IPS DF 6.9 (cell line): ENCODE data around the gene ETFA.

ENCODE experiments used
- DNase-seq: peaks from one replicate; pipeline ENCODE4 v3.0.0-alpha.2; 2013; ENCODE audit warnings: low read depth, low spot score
- H3K27ac ChIP-seq: one replicate; pipeline ENCODE4 v1.5.1; 2013; ENCODE audit warnings: low read length, control low read depth
- H3K27me3 ChIP-seq: 2 replicates; pipeline ENCODE4 v1.6.1; 2013; ENCODE audit warnings: mild to moderate bottlenecking, low read length; ENCODE audit not compliant: control insufficient read depth, insufficient read depth
- H3K36me3 ChIP-seq: 2 replicates; pipeline ENCODE4 v1.6.1; 2013; ENCODE audit warnings: low read length; ENCODE audit not compliant: control insufficient read depth, insufficient read depth
- H3K4me1 ChIP-seq: 2 replicates; pipeline ENCODE4 v1.6.1; 2013; ENCODE audit warnings: low read length; ENCODE audit not compliant: control insufficient read depth, insufficient read depth
- H3K4me3 ChIP-seq: 2 replicates; pipeline ENCODE4 v1.5.1; 2013; ENCODE audit warnings: mild to moderate bottlenecking, low read length
- H3K9me3 ChIP-seq: 2 replicates; pipeline ENCODE4 v1.6.1; 2013; ENCODE audit warnings: low read length, inconsistent platforms; ENCODE audit not compliant: control insufficient read depth, insufficient read depth
- WGBS: extraction: QIAGEN DNeasy Blood & Tissue Kit; methylation state at CpG from one replicate; pipeline ENCODE4 v1.1.7; 2013; ENCODE audit warnings: mixed read lengths, missing lambda C conversion rate; ENCODE audit not compliant: insufficient read length, insufficient coverage; 5-methylcytosine and 5-hydroxymethylcytosine counted together

Gene ETFA

DNA sequence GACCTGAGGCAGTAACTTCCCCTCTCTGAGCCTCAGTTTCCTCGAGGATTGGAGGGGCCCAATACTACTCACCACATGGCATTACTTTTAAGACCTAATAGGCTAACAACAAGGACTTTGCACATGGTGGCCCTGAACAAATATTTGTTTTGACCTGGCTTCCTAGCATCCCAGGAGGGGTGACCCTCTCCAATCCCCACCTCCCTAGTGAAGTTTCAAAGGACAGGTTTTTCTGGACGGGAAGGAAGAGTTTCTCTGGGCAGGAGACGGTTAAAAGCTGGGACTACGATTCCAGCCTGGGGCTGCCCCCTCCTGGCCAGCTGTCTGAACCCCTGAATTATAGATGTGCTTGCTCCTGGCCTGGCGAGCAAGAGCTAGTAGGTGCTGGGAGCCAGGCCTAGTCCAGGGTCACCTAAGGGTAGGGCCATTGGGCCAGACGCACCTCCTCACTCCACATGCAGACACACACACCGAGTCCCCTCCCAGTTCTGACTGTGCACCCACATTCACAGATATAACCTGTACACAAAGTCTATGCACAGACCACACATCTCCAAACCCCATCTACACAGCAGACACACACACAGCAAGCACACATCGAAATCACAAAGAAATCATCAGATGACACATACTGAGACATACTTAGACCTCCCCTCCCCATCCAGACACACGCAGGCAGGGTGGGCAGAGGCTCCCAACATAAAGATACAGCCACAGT lies 22.6 kb upstream of the ETFA start:
- Histone ChIP-seq H3K27me3 (peaks cover 20% of the 10 kb centered on the region), H3K36me3 (no peaks in the 10 kb centered on the region), H3K9me3 (no peaks in the 10 kb centered on the region), H3K27ac (no peak overlapping the region), H3K4me3 (no peak overlapping the region), H3K4me1 (peaks cover 8% of the 10 kb centered on the region)
- WGBS: no CpG with 5 or more reads among the region's 9 CpGs
- no peak for DNase-seq

DNA sequence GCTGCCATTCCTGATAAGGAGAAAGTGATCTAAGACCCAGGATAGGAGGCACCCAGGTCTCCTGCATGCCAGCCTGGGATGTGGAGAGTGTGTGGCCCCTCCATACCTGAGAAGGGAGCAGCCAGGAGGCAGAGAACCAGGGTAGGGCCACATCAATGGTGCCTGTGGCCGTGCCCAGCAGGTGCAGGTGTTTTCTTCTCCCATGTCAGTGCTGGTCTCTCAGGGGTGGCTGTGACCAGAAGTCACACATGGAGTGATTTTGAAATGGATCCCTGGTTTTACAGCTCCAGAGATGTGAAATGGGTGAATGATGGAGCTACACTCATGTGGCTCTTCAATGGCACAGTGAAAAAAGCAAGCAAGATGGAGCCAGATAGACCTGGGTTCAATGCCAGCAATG lies 22.0 kb upstream of the ETFA start:
- no CpG with 5 or more reads among the region's 1 CpG for WGBS
- no peak overlapping the region for H3K4me3 ChIP-seq

DNA sequence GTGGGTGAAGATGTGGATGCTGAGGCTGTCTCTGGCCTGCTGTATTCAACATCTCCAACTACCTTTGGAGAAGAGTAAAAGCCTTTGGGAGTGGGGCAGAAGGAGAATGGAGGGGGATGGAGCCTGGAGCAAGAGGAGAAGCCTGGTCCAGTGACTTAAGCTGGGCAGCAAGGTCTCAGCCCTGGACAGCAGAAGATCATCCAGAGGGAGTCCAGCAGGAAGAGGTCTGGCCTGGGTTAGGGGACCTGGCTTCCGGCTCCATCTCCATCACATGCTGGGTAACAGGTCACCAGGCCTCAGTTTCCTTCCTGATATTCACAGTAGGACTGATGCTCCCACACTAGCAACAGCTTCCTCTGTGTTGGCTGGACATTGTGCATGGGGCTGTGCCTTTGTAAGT lies 21.5 kb upstream of the ETFA start:
- H3K4me1 ChIP-seq: peaks cover 3% of the 10 kb centered on the region; the same call in 1 of the 2 replicates
- H3K36me3 ChIP-seq: no peaks in the 10 kb centered on the region
- no peak for DNase-seq
- no peak overlapping the region for H3K4me3 ChIP-seq
- no peak overlapping the region for H3K27ac ChIP-seq
- H3K9me3 ChIP-seq: no peaks in the 10 kb centered on the region
- WGBS: no CpG with 5 or more reads among the region's 1 CpG
- peaks cover 10% of the 10 kb centered on the region for H3K27me3 ChIP-seq

More for the DNA sequence above, 22.0 kb upstream of the ETFA start:
- H3K36me3 ChIP-seq: no peaks in the 10 kb centered on the region
- H3K27me3 ChIP-seq: peaks cover 15% of the 10 kb centered on the region
- peaks cover 5% of the 10 kb centered on the region; the same call in 1 of the 2 replicates for H3K4me1 ChIP-seq
- H3K9me3 ChIP-seq: no peaks in the 10 kb centered on the region
- DNase-seq: no peak
- H3K27ac ChIP-seq: no peak overlapping the region

DNA sequence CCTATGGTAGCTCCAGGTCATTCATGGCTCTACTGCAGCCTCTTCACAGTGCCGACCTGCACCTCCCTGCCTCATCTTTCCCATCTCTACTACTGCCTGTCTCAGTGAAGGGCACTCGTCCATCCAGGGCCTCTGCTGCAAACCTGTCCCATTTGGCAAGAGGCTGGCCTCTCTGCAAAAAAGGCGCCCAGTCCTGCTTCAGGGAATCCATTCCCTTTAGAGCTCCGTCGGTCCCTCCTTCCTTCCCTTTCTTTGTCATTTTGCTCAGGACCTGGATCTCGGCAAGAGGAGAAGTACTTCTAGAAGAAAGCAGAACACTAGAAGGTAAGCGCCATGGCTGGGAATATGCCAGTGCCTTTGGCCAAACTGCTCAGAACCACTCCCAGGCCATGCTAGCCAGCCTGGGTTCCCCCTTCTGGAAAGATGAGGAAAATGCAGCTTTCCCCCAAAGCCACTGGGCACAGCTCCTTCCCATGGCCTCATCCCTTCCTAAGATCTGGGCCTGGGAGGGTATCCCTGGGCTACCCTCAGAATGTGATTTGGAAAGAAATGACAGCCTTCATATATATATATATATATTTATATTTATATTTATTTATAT lies 18.9 kb upstream of the ETFA start:
- no peak for DNase-seq
- no peaks in the 10 kb centered on the region for H3K9me3 ChIP-seq
- no peaks in the 10 kb centered on the region; the same call in 1 of the 2 replicates for H3K27me3 ChIP-seq
- no peak overlapping the region for H3K4me3 ChIP-seq
- H3K36me3 ChIP-seq: no peaks in the 10 kb centered on the region
- H3K27ac ChIP-seq: no peak overlapping the region
- WGBS: no CpG with 5 or more reads among the region's 7 CpGs
- peaks cover 1% of the 10 kb centered on the region; the same call in 1 of the 2 replicates for H3K4me1 ChIP-seq

DNA sequence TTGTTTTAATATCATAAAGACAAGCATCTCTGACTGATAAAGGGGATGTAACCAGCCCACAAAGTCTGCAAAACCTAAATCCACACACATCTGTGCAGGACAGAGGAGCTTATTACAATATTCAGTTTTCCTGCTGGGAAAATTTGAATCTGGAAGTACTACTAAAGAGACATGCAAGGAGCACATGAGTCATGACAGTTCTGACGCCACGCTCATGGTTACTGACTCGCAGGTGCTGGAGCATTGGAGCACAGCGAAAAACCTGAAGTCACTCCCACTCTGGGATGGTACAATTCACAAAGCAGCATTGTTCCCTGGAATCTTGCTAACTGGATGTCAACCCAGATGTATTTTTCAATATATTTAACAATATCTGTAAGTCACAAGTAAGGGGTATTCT lies 17.7 kb upstream of the ETFA start:
- Histone ChIP-seq H3K4me1 (peaks cover under 1% of the 10 kb centered on the region; the same call in 1 of the 2 replicates), H3K27ac (no peak overlapping the region), H3K4me3 (no peak overlapping the region), H3K36me3 (no peaks in the 10 kb centered on the region), H3K9me3 (no peaks in the 10 kb centered on the region), H3K27me3 (no peaks in the 10 kb centered on the region)
- WGBS: no CpG with 5 or more reads among the region's 4 CpGs
- no peak for DNase-seq

DNA sequence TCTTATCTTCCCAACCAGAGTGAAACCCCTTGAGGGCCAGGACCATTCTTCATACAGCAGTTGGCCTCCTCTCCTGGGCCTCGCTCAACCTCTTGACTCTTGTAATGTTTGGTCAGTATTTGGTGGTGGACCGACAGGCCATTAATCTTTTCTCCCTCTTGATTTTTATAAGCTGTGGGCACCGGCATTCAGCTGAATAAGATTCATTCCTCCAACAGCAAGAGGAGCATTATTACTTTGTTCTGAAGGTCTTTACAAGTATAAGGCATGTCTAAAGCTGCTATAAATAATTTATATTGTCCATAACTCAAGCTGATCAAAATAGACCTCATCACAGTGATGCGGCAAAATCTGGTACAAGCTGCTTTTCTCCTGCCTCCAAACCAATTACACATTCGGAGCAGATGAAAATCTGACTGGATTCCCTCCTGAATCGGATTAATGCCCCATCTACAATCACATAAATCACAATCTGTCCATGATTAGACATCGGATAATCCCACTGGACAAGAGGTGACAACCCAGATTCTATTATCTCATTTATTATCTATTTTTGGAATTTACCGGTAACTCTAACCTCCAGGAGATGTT lies 16.9 kb upstream of the ETFA start:
- no CpG with 5 or more reads among the region's 8 CpGs for WGBS
- no peak overlapping the region for H3K27ac ChIP-seq
- no peaks in the 10 kb centered on the region for H3K9me3 ChIP-seq
- no peak for DNase-seq
- no peaks in the 10 kb centered on the region for H3K4me1 ChIP-seq
- H3K36me3 ChIP-seq: no peaks in the 10 kb centered on the region
- H3K27me3 ChIP-seq: no peaks in the 10 kb centered on the region
- no peak overlapping the region for H3K4me3 ChIP-seq

DNA sequence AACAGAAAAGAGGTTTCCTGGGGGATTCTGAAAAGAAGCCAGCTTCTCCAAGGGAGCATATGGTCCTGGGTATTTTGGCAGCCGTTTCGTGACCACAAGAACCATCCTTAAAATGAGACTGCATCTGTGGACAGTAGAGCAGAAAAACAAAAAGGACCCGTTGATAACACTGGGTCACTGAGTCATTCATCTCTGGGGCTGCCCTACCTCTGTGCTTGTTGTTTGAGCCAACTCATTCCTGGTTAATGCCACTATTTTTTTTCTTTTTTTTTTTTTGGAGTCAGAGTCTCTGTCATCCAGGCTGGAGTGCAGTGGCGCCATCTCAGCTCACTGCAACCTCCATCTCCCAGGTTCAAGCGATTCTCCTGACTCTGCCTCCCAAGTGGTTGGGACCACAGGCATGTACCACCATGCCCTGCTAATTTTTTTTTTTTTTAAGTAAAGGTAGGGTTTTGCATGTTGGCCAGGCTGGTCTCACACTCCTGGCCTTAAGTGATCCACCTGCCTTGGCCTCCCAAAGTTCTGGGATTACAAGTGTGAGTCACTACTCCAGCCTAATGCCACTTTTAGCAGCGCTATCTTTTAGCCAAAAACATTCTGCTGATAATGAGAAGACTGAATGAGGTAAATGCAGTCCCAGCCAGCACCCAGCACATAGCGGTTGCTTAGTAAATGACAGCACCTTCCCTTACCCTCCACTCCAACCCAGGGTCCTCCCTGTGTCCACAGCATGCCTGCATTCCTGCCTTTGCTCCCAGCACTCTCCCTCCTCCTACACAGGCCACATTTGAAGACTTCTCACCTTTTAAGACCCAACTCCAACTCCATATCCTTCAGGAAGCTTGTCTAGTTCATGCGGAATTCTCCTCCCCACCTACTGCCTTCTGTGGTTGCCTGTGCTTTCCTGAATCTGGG lies 16.2 kb upstream of the ETFA start:
- H3K27me3 ChIP-seq: no peaks in the 10 kb centered on the region
- no peaks in the 10 kb centered on the region for H3K36me3 ChIP-seq
- DNase-seq: no peak
- H3K9me3 ChIP-seq: no peaks in the 10 kb centered on the region
- no peak overlapping the region for H3K4me3 ChIP-seq
- WGBS: no CpG with 5 or more reads among the region's 8 CpGs
- H3K27ac ChIP-seq: no peak overlapping the region
- H3K4me1 ChIP-seq: no peaks in the 10 kb centered on the region

DNA sequence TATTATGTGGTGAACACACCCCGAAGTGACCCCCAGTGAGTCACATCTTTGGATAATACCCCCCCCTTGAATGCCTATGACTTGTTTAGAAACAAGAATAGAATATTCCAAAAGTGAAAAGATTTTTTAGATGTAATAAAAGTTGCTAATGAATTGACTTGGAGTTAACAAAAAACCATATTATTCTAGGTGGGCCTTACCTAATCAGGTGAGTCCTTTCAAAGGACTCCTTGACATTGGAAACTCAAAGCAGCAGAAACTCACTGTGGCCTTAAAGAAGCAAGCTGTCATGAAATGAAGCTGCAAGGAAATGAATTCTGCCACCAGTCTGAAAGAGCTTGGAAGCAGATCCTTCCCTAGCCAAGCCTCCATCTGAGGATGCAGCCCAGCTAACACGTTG lies 14.4 kb upstream of the ETFA start:
- Histone ChIP-seq H3K9me3 (no peaks in the 10 kb centered on the region), H3K36me3 (no peaks in the 10 kb centered on the region), H3K27me3 (no peaks in the 10 kb centered on the region), H3K4me3 (no peak overlapping the region), H3K27ac (no peak overlapping the region), H3K4me1 (no peaks in the 10 kb centered on the region)
- no CpG with 5 or more reads among the region's 2 CpGs for WGBS
- no peak for DNase-seq

DNA sequence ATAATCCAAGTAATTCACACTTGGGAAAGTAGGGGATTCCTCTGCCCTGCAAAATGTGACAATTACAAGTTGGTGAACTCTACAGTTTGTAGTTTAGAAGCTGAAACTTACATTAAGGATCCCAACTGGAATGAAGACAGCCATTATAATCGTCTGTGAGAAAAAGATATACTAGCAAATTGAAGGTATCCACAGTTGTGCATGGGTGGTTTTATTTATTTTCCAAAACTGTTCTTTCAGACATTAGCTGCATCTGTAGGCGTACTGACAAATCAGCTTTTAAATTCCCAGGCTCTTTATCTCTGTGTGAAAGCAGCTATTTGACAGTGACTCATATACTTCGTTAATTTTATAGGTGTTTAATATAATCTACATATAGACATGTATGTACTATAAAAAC lies 12.8 kb upstream of the ETFA start:
- H3K9me3 ChIP-seq: no peaks in the 10 kb centered on the region
- H3K4me3 ChIP-seq: no peak overlapping the region
- no peak for DNase-seq
- H3K4me1 ChIP-seq: no peaks in the 10 kb centered on the region
- H3K36me3 ChIP-seq: no peaks in the 10 kb centered on the region
- no peak overlapping the region for H3K27ac ChIP-seq
- H3K27me3 ChIP-seq: no peaks in the 10 kb centered on the region
- WGBS: no CpG with 5 or more reads among the region's 3 CpGs

DNA sequence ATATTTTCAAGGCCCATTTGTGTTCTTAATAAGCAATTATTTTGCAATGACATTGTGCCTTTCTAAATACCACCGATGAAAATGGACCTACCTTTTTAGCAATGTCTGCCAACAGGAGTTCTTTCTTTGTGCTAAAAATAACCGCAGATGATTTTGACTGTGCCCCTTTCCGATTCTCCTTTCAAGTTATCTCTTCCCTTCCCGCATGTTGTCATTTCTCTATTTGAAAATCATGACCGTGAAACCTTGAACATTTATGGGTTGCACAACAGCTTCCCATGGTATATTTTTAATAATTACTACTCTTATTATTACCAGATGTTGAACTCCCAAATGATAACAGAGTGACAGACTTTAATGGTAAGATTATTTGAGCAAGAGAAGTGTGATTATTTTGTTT lies 10.3 kb upstream of the ETFA start:
- DNase-seq: no peak
- no CpG with 5 or more reads among the region's 5 CpGs for WGBS
- H3K36me3 ChIP-seq: no peaks in the 10 kb centered on the region

More for the DNA sequence above, 10.3 kb upstream of the ETFA start:
- no peaks in the 10 kb centered on the region for H3K27me3 ChIP-seq
- no peaks in the 10 kb centered on the region for H3K9me3 ChIP-seq
- H3K27ac ChIP-seq: no peak overlapping the region
- no peak overlapping the region for H3K4me3 ChIP-seq
- no peaks in the 10 kb centered on the region for H3K4me1 ChIP-seq
